Activated naive CD4-positive, alpha-beta T cell (primary cell): ENCODE measurements around the gene ZNF268.

Experiments used
- DNase-seq, 4 experiments: peaks; one replicate each; lab custom pipeline; 2025; lab: John Stamatoyannopoulos, UW

Gene ZNF268

DNA sequence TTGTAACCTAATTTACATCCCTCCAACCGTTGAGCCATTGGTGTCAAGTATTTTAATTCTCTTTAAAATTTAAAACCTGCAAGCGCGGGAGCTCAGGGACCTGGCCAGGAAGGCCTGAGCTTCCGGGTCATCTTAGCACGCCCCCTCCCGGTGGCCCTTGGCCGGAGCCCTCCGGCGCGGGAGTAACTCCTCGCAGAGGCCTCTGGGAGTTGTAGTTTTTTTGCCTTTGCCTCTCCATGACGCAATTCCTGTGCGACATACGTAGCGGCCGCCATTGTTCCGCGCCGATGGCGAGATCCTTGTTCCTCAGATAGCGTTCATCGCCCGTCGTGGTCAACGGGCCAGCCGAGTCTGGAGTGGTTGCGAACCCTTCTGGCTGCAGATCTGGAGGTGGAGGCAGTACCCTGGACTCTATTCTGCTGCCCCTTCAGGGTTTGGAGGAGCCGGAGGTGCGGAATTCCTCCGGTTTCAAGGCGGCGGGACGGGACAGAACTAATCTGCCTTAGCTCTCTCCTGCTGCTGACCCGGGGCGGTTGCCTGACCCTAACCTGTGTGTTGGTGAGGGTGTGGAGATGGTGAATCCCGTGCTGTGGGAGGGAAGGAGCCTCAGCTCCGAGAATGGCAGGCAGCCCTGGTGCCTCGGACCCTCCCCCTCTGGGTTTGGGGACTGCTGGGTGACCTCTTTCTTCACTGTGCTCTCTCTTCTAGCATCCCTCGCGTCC, at the start of gene ZNF268:
Gene ZNF268 (plus strand): TSS at position 258 of the 722 bp plus-strand sequence. CDS start 503 bp downstream, outside the sequence.
- DNase-seq: peak; percentile 72 to 83 (median 78)

DNA sequence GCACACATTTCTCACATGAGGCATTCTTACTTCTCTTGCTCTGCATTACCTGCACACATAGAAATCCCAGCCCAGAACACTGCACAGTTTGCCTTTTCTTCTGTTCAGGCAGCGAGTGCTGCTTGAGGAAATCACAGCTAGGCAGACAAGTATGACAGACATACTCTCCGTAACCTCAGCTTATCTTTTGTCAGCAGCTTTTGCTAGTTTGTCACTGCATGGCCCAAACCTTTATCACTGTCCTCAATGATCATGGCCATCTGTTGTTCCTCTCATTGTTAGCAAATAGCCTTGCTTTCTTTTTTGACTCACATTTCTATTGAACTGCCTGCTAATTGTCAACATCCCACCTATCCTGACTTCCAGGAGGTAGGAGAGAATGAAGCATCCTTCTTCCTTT, 45.5 kb upstream of the ZNF268 start:
- no peak for DNase-seq

DNA sequence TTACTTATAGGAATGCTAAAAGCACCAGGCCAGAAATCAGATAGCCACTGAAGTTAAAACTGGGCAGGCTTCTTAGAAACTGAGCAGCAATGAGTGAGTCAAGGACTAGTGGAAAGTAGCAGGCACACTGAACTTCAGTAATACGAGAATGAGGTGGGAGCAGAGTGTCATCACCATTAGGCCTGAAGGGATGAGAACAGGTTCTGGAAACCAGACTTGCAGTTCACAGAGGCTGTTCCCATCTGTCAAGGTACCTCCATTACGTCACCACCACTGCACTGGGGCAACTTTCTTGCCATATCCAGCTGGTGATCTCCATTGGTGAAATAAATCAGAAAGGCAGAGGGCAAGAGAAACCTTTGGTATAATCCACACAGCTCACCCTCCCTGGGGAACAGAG, 35.3 kb upstream of the ZNF268 start:
- no peak for DNase-seq

DNA sequence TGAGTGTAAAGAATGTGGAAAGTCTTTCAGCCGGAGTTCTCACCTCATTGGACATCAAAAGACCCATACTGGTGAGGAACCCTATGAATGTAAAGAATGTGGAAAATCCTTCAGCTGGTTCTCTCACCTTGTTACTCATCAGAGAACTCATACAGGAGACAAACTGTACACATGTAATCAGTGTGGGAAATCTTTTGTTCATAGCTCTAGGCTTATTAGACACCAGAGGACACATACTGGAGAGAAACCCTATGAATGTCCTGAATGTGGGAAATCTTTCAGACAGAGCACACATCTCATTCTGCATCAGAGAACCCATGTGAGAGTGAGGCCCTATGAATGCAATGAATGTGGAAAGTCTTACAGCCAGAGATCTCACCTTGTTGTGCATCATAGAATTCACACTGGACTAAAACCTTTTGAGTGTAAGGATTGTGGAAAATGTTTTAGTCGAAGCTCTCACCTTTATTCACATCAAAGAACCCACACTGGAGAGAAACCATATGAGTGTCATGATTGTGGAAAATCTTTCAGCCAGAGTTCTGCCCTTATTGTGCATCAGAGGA, 25.1 kb upstream of the ZNF268 start:
- DNase-seq: no peak

- no peak for DNase-seq
Measured at GRCh38 chr12:133165776-133166175, 15.5 kb upstream of the ZNF268 start.

DNA sequence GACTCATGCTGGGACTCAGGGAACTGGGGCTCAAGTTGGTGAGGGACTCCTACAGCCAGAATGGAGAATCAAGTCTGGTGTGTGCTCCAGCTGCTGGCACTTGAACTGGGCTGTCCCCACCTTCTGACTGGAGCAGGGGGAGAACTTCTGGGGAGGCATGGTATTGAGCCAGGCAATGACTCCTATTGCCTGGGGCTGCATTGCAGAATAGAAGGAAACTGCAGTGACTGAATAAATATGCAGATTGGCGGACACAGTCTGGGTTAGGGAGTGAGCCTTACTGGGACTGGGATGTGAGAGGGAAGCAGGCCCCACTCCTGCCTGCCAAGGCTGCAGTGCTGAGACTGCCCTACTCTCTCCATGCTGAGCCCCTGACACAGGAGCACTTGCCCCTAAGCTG, 8.8 kb upstream of the ZNF268 start:
- DNase-seq: no peak

- no peak for DNase-seq
Measured at GRCh38 chr12:133174901-133175300, 6.4 kb upstream of the ZNF268 start.

GRCh38 chr12:133180669-133181068, 626 bp upstream of the ZNF268 start:
- no peak for DNase-seq

DNA sequence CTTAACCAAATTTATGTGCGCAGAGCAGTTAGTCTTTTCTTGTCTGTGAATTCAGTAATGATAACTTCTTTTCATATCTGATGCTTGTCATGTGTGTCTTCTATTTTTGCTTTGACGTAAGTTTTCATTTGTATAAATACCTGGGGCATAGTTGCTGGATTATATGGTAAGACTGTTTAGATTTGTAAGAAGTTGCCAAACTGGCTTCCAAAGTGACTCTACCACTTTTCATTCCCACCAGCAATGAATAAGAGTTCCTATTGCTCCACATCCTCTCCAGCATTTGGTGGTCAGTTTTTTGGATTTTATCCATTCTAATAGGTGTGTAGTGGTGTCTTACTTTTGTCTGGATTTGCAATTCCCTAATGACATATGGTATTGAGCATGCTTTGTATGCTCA, 8.9 kb downstream of the ZNF268 start:
- no peak for DNase-seq

DNA sequence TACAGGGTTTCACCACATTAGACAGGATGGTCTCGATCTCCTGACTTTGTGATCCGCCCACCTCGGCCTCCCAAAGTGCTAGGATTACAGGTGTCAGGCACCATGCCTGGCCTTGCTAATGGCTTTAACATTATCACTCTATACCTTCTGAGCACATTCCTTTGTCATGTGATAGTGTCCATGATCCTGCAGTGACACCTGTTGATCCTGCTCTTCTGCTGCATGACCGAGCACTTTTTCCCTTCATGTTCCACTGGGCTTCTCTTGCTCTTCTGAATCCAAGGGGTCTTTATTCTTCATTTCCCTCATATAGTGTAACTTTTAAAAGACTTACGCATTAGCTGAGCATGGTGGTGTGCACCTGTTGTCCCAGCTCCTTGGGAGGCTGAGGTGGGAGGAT, 11.6 kb downstream of the ZNF268 start:
- no peak for DNase-seq

- no peak for DNase-seq
Measured at GRCh38 chr12:133201888-133202287, 20.6 kb downstream of the ZNF268 start.

DNA sequence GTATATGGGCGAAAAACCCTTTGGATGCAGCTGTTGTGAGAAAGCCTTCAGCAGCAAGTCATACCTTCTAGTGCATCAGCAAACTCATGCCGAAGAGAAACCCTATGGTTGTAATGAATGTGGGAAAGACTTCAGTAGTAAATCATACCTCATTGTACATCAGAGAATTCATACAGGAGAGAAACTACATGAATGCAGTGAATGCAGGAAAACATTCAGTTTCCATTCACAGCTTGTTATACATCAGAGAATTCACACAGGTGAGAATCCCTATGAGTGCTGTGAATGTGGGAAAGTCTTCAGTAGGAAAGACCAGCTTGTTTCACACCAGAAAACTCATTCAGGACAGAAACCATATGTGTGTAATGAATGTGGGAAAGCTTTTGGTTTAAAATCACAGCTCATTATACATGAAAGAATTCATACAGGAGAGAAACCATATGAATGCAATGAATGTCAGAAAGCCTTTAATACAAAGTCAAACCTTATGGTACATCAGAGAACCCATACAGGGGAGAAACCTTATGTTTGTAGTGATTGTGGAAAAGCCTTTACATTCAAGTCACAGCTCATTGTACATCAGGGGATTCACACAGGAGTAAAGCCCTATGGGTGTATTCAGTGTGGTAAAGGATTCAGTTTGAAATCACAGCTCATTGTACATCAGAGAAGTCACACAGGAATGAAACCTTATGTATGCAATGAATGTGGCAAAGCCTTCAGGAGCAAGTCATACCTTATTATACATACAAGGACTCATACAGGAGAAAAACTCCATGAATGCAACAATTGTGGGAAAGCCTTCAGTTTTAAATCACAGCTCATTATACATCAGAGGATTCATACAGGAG, 21.4 kb downstream of the ZNF268 start:
- DNase-seq: no peak

- no peak for DNase-seq
Measured at GRCh38 chr12:133203344-133204263, 22.3 kb downstream of the ZNF268 start.

DNA sequence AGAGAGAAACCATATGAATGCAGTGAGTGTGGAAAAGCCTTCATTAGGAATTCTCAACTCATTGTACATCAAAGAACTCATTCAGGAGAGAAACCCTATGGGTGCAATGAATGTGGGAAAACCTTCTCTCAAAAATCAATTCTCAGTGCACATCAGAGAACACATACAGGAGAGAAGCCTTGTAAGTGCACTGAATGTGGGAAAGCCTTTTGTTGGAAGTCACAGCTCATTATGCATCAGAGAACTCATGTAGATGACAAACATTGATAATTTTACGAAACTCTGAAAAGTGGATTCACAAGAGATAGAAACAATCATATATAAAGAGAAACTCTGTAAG, 22.9 kb downstream of the ZNF268 start:
- DNase-seq: no peak

DNA sequence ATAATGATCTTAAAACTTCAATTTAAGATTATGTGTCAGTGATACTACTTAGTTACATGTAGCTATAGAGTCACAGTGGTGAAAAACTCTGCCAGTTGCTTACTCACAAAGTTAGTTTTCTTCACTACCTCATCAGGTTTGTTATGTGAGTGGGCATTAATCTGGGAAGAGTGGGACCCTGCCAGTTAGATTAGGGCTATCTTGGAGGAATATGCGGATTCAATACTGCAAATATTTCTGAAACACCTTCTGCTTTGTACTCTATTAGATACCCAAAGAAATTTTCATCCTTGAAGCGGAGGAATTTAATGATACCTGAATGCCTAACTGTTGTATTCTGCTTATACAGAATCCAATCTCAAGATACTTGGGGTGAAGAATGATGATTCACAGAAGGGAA, 25.1 kb downstream of the ZNF268 start:
- no peak for DNase-seq

GRCh38 chr12:133215724-133216123, 34.4 kb downstream of the ZNF268 start:
- no peak for DNase-seq

DNA sequence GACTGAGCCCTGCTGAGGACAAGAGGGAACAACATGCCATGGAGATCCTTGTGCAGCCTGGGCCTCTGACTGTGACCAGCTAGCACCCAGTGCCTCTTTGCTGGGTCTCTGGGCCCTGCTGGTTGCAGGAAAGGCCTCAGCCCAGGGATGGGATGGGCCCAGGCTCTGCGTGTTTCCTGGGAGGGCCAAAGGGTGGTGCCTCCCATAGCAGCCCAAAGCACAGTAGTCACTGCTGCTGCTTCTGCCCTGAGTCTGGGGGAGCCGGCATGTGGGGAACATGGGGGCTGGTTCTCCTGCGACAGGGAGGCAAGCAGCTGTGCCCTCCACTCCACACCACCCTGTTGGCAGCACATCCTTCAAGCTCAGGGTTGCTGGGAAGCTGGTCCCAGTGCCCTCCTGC, 35.9 kb downstream of the ZNF268 start:
- DNase-seq: no peak

- no peak for DNase-seq
Measured at GRCh38 chr12:133220521-133220920, 39.2 kb downstream of the ZNF268 start.

GRCh38 chr12:133221241-133221640, 39.9 kb downstream of the ZNF268 start:
- DNase-seq: no peak

- no peak for DNase-seq
Measured at GRCh38 chr12:133222211-133222610, 40.9 kb downstream of the ZNF268 start.

DNA sequence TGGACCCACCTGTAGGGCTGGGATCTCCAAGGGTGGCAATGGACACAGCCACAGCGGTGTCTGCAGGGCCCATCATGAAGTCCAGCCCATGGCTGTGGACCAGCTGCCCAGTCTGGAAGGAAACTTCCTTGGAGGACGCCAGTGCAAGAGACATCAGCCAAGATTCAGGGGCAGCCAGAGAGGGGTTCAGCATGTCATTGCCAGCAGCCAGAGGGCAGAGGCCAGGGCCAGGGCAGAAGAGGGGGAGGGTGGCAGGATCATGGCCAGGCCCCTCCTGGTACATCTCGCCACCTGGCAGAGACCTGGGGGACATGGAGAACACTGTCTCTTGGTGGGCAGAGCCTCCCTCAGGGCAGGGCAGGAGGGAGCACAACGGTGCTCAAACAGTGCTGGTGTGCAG, 44.2 kb downstream of the ZNF268 start:
- DNase-seq: no peak

GRCh38 chr12:133226690-133227089, 45.4 kb downstream of the ZNF268 start:
- no peak for DNase-seq
